Erythroblast (primary cell): ENCODE measurements around the gene ITPR2.

Experiments
- GATA1 ChIP-seq: IDR thresholded peaks from 2 replicates; pipeline ENCODE4 v1.6.1; 2011; ENCODE audit warnings: low read depth, mild to moderate bottlenecking, control low read depth, low read length, moderate library complexity
- POLR2A ChIP-seq: IDR thresholded peaks from 2 replicates; pipeline ENCODE4 v1.6.1; 2011; ENCODE audit warnings: mild to moderate bottlenecking, low read length

- TF ChIP-seq POLR2A (no peak), GATA1 (no peak)
These were observed 202.4 kb downstream of the ITPR2 start for GRCh38 chr12:26630546-26631027.
